HG02610 (cell line): ENCODE data around the gene SLC6A6.
"Not testable (repeated sequence)": the region's sequence is repeated elsewhere in the genome, so short reads cannot be mapped to it uniquely, and the experiment has no call there.

Source experiments
- ATAC-seq: cut with Tn5 transposase; IDR thresholded peaks from one replicate; pipeline ENCODE4 v1.9.1; 2021; ENCODE audit warnings: mild to moderate bottlenecking, moderate library complexity; ENCODE audit not compliant: unreplicated experiment

SLC6A6 gene

DNA sequence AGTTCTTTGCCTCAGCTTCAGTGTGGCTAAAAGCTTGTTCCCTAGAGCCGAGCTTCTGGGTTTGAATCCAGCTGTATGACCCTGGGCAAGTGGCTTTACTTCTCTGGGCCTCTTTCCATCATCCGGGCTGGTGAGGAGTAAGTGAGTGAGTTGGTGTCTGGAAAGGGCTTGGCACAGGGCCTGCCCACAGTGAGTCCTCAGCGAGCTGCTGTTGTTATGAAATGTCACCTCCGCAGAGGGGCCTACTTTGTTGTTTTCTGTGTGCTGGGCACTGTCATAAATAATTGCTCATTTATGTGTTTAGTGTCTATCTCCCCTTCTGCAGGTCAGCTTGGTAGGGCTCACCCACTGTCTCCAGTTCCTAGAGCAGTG is 31.7 kb downstream of the SLC6A6 start:
- no peak for ATAC-seq

DNA sequence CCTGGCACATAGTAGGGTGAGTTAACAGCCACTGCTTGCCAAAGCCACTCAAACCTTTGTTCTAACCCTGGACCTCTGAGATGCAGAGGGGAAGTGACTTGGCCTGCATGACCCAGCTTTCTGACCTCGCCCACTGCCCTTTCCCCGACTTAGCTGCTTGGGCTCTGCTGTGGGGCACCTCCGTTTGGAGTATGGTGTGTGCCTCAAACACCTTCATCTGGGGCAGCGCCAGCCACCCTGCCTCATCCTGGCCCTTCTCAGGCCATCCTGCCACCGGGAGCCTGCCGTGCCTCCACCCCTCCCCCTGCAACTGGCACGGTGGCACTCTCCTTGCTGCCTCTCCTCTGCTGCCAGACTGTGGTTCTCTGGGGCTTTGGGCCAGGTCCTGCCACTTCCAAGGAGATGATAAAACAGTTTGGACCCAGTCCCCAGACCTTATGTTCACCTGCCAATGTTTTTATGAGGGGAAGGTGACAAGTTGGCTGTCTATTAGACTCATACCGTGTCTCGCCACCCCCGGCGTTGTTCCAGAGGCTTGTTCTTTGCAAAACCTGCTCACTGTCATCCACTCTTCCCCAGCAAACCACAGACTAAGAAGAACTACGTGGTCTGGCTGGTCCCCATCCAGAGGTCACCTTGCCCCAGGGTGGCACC is 32.2 kb downstream of the SLC6A6 start:
- ATAC-seq, result no peak

DNA sequence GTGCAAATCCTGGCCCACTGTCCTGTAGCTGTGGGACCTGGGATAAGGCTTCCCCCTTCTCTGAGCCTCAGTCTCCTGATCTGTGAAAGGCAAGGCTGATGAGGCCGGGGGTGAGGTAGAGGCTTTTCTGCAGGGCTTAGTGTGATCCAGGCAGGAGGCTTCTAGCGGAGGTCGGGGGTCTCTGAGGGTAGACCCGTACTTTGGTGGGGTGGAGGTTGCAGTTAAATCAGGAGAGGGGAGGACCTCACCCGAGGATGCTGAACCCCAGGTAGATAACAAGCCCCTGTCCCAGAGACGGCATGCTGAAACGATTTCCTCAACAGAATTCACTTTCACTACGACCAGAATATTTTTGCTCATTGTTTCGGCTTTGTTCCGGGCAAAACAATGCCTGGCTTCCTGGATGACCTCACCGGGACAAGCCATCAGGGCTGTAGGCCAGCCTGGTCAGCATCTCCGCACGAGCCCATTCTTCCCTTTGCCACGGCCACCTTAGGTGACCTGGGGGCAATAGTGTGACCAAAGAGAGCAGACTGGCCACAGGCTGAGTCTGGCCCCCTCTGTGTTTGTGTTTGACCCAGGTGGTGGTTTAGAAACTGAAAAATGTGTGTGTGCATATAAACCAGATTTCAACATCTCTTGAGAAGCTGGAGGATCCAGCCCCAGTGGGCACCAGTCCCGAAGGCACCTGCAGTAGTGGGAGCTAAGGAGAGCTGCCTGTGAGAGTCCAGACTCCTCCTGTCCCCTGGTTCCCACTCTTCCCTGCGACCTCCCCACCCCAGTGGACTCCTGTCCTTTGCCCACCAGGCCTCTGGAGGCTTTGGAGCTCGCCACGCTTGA is 33.0 kb downstream of the SLC6A6 start:
- no peak for ATAC-seq

DNA sequence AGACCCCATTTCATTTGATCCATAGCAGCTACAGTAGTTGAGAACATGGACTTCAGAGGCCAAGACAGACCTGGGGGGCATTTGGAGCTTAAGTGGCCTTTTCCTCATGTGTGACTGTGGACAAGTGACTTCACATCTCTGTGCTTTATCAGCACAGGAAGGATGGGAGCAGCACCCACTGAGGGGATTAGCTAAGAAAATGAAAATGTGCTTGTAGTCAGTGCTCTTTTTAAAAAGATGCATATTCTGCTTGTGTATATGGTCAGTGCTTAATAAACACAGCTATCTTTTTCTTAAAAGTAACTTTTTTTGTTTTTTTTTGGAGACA is 34.5 kb downstream of the SLC6A6 start:
- no peak for ATAC-seq

DNA sequence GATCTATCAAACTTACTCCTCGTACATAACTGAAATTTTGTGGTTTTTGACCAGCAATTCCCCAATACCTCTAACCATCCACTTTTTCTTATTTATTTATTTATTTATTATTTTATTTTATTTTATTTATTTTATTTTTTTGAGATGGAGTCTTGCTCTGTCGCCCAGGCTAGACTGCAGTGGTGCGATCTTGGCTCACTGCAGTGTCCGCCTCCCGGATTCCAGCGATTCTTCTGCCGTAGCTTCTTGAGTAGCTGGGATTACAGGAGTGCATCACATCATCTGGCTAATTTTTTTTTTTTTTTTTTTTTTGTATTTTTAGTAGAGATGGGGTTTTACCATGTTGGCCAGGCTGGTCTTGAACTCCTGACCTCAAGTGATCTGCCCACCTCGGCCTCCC is 35.3 kb downstream of the SLC6A6 start:
- ATAC-seq, result not testable (repeated sequence)

DNA sequence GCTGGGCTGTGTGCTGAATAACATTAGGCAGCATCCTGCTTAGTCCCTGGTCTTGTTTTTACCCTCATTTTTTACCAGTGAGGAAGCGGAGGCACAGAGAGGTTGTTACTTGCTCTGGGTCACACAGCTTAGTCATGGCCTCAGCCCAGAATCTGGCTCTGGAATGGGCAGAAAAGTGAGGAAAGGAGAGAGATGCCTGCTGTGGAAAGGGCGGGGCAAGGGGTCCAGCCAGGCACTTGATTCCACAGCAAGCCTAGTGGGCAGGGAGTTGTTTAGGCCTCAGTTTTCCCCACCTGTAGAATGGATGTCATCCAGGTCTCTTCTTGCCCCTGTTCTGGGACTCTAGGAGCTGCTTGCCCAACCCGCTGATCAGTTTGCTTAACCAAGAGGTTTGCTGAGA is 35.9 kb downstream of the SLC6A6 start:
- ATAC-seq, result no peak

DNA sequence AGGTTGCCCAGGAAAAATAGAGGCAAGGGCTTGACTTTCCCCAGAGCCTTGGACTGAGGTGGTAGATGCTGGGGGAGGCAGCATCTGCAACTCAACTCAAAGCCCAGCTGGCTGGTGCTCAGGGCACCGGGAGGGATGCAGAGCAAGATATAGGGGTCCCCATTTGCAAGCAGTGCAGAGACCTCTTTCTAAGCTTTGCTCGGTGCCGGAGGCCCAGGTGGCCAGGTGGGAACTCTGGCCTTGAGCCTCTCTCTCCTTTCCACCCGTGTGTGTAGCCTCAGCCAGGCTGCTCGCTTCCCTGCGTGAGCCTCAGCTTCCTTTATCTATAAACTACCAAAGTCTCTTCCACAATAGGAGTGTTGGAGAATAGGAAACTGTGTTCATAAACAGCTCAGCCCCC is 36.5 kb downstream of the SLC6A6 start:
- ATAC-seq, result no peak

DNA sequence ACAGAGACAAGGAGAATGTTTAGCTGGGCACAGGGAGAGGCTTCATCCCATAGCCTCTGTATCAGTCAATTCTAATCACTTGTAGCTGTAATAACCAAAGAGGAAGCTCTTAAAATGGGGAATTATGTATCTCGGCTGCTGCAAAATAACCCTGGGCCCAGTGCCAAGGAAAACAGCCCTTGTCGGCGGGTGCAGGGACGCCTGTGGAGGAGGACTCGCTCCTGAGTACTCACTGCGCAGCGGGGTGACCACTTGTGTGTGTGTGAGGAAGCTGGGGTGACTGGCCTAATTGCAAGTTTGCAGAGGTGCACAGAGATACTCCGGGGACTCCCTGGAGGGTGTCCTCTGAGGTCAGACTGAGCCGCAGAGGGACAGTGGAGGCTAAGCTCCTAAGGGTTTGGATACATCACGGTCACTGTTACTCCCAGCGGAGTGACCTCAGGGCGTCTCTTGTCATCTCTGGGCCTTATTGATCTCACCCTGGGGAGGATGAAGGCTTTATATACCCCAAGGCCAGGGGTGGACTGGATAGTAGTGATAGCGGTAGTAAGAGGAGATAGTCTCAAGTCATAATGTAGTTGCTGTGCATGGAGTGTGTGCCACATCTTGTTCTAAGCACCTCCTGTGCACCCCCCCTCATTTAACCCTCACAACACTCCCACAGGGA is 37.2 kb downstream of the SLC6A6 start:
- no peak for ATAC-seq

DNA sequence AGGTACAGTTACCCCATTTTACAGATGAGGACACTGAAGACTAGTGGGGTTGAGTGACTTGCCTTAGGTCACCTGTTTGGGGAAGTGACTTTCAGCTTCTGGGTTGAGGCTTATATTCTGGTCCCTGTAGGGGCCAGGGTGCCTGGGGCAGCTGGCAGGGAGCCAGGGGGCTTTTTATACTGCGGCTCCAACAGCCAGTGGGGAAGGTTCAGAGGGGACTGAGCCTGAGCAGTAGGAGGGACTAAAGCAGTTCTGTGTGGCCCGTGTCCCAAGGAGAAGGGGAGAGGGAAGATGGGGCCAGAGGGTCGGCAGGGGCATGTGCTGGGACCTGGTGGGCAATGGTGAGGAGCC is 37.7 kb downstream of the SLC6A6 start:
- ATAC-seq, result no peak

DNA sequence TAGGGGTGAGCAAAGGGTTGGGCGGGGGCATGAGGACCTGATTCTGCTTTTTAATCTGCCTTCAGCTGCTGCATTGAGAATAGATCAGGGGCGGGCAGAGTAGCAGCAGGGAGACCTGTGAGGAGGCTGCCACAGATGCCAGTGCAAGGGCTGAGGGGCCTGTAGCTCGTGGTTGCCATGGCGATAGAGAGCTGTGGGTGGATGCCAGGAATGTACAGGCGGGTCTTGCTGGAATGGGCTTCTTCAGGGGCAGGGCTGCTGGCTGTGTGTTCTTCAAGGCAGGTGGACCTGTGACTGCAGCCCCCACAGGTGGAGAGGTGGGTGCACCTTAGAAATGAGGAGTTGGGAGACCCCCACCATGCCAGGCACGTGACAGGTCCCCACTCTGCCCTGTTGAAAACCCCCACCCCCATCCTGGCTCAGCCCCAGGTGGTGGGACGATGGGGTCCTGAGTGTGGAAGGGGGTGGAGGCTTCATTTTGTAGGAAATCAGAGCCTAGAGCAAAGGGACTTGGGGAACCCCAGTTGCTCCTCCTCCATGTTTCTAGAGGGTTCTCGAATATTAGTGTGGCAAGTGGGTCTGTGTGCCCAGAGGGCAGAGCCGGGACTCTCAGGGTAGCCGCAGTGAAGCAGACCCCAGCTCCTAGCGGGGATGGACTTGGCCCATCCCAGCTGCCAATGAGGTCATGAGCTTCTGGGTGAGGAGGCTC is 38.3 kb downstream of the SLC6A6 start:
- ATAC-seq, result no peak

DNA sequence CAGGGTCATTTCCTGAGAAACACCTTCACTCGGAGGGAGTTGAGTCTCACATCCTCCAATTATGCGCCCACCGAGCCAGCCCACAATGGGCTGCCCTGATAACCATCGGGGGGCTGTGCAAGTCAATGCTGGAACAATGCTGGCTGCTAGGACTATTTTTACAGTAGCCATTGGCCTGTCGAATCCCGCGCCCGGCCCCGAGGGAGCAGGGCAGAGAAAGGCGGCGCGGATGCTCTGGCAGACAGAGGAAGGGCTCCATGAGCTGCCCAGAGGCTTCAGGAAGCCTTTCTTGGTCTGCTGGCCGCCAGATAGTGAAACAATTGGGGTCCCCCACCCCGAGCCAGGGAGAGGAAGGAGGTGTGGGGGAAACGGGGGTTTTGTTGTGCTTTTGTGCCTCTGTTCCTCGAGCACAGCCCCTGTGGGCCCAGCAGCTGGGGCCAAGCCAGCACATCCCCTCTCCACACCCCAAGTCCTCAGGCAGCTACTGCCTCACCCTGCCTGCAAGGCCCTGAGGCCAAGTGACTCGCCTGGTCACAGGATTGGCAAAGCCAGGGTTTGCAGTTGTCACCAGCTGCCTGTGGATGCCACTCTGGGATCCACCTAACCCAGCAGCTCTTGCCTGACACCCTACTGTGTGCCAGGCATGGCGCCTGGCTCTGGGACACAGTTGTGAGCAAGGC is 39.0 kb downstream of the SLC6A6 start:
- ATAC-seq, result no peak

DNA sequence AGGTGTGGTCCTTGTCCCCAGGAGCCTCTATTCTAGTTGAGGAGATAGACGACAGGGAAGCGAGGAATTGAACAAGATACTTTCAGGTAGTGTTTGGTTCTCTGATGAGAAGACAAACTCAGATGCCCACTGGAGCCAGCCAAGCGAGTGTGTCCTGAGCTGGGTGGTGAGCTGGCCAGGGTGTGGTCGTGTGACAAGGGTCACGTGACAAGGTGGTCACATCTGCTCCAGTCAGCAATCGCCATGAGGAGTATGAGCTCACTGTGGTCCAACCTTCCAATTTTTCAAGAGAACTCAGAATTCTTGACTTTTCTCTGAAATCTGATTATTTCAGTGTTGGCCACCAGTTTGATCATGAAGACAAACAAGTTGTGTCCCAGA is 39.5 kb downstream of the SLC6A6 start:
- ATAC-seq, result no peak

DNA sequence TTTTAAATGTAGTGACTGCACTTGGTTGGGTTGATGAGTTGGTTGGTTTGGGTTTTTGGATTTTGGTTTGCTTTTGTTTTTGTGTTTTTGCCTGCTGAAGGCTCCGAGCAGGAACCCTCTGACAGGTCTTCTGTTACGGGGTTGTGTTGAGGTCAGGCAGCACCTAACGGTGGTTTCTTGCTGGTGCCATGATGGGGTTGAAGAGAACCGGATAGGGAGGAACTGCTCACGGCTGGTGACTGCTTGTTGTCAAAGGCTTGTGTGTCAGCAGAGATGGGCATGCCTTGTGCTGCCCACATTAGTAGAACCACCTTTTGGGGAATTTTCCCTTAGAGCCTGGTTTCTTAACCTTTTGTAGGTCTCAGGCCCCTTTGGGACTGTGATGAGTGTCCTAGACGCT is 42.0 kb downstream of the SLC6A6 start:
- ATAC-seq, result no peak

DNA sequence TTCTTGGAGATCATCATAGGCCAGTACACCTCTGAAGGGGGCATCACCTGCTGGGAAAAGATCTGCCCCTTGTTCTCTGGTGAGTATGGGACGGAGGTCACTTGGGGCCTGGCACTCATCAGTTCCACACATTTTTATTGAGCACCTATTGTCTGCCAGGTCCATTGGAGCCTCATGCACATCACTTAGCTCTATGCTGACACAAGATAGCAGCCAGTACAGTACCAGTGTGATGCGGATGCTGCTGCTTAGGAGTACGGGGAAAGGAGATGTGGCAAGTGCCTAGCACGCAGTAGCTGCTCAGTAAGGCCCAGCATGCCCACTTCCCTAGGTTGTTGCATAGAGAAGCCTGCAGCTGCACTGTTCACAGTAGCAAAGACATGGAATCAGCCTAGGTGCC is 43.4 kb downstream of the SLC6A6 start:
- ATAC-seq, result no peak

DNA sequence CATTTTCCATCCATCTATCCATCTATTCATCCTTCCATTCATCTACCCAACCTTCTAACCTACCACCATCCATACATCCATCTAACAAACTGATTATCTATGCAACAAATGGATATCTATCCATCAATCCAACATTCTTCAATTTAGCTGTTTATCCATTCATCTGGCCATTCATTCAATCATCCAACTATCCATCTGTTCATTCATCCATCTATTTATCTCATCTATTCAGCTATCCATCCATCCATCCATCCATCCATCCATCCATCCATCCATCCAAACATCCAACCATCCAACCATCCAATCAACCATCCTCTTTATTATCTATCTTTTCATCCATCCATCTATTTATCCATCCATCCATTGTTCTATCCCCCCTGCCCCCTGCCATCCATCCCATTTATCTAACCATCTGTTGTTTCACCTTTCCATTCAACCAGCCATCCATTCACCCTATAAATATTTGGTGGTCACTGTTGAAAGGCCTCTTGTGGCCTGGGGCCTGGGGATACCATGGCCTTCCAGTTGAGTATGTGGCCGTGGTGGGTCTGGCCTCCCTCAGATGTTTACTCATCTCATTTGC is 44.7 kb downstream of the SLC6A6 start:
- no peak for ATAC-seq

DNA sequence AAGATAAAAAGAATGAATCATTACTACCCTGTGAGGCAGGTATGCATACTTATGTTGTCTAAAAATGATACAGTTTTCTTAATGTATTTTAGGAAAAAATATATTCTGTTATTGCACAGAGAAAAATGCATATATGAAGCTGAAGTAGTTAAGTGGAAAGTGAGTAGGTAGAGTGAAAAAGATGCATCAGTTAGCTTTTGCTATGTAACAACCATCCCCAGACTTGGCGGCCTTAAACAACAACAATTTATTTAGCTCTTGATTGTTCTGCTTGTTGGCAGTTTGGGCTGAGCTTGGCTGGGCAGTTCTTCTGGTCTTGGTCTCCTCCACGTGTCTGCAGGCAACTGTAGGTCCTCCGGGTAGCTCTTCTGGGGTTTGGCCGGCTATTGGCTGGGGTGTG is 45.7 kb downstream of the SLC6A6 start:
- ATAC-seq, result no peak

DNA sequence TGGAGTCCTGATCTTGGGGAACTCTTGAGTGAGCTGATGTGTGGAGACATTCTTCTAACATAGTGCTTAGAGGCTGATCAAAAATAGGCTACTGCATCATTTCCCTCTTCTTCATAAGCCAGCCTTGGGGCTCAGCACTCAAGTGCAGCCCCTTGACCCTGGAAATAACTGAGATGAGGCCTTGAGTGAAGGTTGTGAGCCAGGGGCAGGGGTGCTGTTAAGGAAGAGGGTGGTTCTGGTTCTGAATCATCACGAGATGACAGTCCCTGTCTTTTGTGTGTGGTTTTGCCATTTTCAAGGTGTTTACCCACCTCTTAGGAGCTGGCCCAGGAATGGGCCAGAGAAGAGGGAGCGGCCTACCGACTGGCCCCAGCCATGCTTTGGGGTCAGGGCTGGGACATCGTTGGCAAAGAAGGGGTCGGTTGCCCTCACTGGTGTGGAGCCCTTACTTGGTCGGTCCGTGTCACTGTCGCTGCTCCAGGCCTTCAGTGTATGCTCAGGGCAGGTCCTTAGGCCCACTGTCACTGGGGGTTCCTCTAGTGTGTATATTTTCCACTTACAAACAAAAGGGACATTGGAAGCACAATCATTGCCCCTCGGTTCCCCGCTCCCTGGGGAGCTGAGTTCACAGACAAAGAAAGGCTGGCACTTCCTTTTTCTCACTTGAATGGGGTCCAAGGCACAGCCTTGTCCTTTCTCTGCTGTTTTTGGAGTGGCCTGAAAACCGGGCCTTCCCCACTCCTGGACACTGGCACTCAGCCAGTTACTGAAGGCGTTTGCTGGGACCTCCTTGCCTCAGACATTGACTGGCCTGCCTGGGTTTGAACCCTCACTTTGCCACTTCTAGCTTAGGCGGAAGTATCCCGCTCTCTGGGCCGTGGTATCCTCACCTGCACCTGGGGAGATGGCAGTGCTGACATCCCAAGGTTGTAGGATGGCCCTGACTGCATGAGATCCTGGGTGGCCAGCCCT is 46.6 kb downstream of the SLC6A6 start:
- ATAC-seq, result no peak

DNA sequence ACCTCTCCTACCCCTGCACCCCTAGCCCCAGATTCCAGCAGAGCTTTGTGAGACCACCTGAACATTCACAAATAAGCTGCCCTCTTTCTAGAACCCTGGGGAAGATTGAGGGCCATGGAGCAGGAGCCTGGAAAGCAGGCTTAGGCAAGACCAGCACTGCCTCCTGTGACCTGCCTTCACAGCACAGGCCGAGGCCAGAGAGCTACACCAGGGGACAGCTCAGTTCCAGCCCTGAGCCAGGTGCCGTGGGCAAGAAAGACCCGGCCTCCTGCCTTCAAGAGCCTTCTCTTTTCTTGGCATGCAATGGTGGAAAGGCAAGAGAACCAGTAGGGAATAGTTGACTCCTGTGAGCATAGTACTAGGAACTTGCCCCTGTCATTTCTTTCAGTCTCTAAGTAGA is 48.1 kb downstream of the SLC6A6 start:
- ATAC-seq, result no peak

DNA sequence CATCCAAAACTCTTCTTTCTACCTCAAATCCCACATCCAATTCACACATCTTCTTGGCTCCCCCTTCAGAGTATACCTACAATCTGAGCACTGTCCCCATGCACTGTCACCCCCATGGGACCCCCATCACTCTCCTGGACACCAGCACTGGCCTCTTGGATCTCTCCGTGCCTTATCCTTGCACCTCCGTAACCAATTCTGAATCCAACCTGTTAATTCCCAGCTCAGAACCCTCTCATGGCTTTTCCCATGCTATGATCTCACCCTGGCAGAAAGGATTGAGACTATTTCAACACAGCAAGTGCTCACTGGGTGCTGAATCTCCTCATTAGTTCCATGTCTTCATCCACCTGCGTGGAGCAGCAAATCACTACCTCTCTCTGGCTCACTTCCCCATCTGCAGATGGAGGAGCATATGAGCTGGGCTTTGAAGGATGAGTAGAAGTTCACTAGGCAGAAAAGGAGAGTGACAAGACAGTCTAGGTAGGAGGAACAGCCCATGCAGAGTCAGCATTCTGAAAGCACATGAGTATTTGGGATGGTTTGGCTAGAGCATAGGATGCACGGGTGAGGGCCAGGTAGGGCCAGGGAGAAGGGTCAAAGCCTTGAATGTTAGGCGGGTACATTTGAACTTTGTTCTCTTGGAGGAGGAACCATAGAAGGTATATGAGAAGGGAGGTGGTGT is 48.7 kb downstream of the SLC6A6 start:
- ATAC-seq, result no peak
